GM12873 (cell line): ENCODE results near the gene NADK2.

Experiments used
- TF ChIP-seq, protein P1 (sequence below): IDR thresholded peaks from 2 replicates; pipeline ENCODE4 v1.5.1; 2012; ENCODE audit warnings: low read depth, mild to moderate bottlenecking, moderate library complexity, low read length, control low read depth; ENCODE audit not compliant: insufficient read depth; ENCODE audit errors: missing control alignments

The NADK2 gene

DNA sequence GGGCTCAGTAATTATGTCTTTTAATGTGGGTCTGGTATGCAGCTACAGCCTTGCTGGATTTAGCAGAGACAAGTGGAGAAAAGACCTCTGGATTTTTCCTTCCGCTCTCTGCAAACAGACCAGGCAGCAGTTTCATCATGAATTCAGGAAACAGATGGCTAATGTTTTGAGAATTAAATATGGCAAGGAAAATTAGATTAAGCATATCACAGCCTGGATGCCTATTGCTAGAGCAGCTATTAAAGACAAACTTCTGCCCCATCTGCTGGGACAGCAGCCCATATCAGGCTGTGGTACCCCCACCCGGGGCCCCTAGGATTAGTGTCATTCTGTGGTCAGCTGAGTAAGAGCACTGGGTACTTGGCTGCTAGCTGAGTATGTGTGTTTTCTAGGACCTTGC, 83.6 kb downstream of the NADK2 start:
- TF ChIP-seq, protein P1, sequence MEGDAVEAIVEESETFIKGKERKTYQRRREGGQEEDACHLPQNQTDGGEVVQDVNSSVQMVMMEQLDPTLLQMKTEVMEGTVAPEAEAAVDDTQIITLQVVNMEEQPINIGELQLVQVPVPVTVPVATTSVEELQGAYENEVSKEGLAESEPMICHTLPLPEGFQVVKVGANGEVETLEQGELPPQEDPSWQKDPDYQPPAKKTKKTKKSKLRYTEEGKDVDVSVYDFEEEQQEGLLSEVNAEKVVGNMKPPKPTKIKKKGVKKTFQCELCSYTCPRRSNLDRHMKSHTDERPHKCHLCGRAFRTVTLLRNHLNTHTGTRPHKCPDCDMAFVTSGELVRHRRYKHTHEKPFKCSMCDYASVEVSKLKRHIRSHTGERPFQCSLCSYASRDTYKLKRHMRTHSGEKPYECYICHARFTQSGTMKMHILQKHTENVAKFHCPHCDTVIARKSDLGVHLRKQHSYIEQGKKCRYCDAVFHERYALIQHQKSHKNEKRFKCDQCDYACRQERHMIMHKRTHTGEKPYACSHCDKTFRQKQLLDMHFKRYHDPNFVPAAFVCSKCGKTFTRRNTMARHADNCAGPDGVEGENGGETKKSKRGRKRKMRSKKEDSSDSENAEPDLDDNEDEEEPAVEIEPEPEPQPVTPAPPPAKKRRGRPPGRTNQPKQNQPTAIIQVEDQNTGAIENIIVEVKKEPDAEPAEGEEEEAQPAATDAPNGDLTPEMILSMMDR, result no peak

DNA sequence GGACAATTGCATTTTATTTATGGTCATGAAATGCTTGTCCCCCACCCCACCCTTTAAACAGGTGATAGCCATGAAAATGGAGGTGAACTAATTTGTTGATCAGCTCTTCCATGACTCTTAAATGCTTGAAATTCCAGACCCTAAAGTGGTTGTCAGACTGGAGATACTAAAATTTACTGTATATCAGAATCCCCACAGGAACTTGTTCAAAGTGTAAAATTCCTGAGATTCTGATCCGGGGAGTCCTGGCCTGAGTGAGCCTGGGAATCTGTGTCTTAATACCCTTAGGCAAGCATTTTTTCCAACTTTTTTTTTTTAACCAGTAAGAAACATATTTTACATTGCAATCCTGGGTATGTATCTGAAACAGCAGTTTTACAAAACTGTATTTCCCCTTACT, 85.1 kb downstream of the NADK2 start:
- TF ChIP-seq, protein P1, result no peak

DNA sequence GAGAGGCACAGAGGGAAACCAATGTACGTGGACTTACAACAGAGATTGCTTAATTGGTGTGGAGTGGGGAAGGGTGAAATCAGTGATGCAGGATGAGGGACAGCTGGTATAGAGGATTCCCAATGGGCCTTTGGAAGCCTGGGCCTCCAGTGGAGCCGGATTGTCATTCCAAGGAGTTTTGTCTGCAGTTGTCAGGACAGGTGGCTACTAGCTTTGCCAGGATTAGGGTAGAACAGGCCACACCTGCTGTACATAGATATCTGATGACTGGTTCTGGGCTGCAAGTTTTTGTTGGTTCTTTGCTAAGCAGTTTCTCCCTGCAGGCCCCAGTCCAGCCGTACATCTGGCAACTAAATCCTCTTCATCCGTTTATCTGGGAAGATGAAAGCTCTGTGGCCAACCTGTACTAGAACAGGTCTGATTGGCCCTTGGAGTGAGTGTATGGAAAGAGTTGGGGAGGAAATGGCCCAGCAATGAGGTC, 85.6 kb downstream of the NADK2 start:
- TF ChIP-seq, protein P1, result no peak

DNA sequence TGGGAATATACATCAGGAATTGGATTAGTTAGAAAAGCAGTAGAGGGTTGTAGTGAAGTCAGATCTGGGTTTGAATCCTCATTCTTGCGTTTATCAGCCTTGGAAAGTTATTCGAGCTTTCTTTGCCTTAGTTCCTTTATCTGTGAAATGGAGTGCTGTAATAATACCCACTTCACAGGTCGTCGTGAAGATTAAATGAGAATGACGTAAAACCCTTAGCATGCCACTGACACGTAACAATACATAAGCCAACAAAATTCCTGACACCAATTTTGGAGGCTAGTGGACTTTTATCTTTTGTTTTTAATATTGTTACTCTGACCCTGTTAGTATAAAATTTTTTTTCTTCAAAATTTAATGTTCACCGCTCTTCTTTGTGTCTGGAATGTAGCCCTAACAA, 86.4 kb downstream of the NADK2 start:
- TF ChIP-seq, protein P1, result no peak

DNA sequence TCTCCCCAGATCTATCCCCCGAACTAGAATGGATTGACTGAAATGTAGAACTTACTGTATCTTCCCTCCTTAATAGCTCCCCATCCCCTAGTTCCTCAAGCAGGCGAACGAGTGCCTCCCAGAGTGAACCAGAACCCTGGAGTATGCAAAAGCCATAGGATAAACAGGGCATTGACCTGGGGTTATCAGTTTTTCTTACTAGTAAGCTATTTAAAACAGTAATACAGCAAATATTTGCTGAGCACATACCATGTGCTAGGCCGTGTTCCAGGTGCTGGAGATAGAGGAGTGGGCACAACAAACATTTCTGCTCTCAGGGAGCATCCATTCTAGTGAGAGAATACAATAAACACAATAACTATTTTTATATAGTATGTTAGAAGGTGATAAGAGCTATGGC, 88.0 kb downstream of the NADK2 start:
- TF ChIP-seq, protein P1, result no peak

DNA sequence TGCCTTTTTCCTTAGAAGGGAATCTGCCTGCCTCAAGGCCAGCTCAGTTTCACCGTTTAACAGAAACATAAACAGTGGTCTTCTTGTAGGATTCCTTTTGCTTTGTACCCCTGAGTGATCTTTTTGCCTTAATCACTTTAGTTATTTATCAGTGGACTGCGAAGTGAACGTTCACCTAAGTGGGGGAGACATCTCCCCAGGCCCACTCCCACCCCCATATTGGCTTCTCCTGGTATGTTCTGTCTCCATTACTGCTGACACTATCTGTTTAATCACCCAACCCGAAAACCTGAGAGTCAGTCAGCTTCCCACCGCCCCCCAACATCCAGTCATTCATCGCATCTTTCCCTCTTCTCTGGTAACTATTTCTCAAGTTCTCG, 88.4 kb downstream of the NADK2 start:
- TF ChIP-seq, protein P1, result no peak

DNA sequence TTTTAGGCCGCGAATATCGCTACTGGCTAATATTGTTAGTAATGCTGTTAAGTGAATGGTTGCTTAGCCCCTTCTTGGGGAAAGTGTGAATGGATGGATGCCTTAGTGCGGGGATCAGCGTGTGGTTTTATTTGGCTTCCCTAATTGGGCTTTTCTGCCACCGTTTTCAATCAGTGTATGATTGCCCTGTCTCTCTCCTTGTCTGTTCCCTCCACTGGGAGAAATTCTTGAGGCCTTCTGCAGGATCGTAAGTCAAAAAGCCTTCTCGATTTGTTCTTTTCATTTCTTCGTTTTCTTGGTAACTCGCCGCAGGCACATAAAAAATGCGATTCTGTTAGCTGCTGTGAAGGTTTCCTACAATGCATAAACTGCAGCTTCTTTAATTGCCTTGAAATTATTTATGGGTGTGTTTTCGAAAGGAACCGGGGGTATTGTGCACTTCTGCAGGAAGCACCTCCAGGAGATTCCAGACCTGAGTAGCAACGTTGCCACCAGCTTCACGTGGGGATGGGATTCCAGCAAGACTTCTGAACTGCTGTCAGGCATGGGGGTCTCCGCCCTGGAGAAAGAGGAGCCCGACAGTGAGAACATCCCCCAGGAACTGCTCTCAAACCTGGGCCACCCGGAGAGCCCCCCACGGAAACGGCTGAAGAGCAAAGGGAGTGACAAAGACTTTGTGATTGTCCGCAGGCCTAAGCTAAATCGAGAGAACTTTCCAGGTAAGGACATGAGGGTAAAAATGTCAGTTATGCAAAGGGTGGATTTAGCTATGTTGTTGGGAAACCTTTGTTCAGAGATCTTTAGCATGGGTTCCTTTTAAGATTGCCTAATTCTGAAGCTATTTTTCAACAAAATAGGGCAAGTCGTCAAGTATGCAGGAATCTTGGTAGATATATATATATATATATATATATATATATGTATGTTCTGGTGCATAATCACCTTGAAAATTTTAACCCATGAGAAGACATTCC, 89.1 kb downstream of the NADK2 start:
- TF ChIP-seq, protein P1, result no peak
